Adrenal gland (tissue), 5 donors: ENCODE results near the gene TGFBRAP1.

ENCODE experiments used
- POLR2A ChIP-seq, 2 donors: fragments of 450-650 bp; IDR thresholded peaks; one replicate each; pipeline ENCODE4 v1.6.1; 2017; ENCODE audit warnings: antibody characterized with exemption in 2 of 2, mild to moderate bottlenecking in 2 of 2, moderate library complexity in 1 of 2
- TF ChIP-seq, protein P1 (sequence below), 6 experiments: fragments of 450-650 bp in 4 of 6; fragments of 200-600 bp in 2 of 6; sonication (generic) in 1 of 6; IDR thresholded peaks; 1 replicate in 5 of 6; 2 replicates in 1 of 6; pipeline versions ENCODE4 v1.5.1 to v1.8.0; 2016 to 2021; ENCODE audit warnings: antibody characterized with exemption in 6 of 6, mild to moderate bottlenecking in 2 of 6, moderate library complexity in 1 of 6
- donor health status: DM: no; HTN: no; CAD: no.

- TF ChIP-seq, protein P1, sequence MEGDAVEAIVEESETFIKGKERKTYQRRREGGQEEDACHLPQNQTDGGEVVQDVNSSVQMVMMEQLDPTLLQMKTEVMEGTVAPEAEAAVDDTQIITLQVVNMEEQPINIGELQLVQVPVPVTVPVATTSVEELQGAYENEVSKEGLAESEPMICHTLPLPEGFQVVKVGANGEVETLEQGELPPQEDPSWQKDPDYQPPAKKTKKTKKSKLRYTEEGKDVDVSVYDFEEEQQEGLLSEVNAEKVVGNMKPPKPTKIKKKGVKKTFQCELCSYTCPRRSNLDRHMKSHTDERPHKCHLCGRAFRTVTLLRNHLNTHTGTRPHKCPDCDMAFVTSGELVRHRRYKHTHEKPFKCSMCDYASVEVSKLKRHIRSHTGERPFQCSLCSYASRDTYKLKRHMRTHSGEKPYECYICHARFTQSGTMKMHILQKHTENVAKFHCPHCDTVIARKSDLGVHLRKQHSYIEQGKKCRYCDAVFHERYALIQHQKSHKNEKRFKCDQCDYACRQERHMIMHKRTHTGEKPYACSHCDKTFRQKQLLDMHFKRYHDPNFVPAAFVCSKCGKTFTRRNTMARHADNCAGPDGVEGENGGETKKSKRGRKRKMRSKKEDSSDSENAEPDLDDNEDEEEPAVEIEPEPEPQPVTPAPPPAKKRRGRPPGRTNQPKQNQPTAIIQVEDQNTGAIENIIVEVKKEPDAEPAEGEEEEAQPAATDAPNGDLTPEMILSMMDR (IDR thresholded peaks at IDR 0.05), result no peak
- no peak for TF ChIP-seq POLR2A (IDR thresholded peaks at IDR 0.05)
Observed at GRCh38 chr2:105255979-105256378, 73.6 kb downstream of the TGFBRAP1 start.
